CD4-positive, alpha-beta T cell treated with Interleukin-2 at 100 ng/mL for 4 hours (primary cell): Measurements from ENCODE around the gene CPB2.

Experiments
- DNase-seq: peaks from one replicate; pipeline ENCODE4 v3.0.0-alpha.2; 2020; ENCODE audit warnings: low spot score

Gene CPB2

GRCh38 chr13:46104868-46105267 is at the start of gene CPB2:
CPB2 (minus strand) TSS chr13:46105033; CDS start chr13:46105009, 24 bp downstream.
- DNase-seq: no peak

- DNase-seq: no peak
Observed at GRCh38 chr13:46154136-46154801, 49.4 kb upstream of the CPB2 start.

GRCh38 chr13:46152627-46153328 is 47.9 kb upstream of the CPB2 start:
- DNase-seq: no peak

GRCh38 chr13:46150134-46150693 is 45.4 kb upstream of the CPB2 start:
- no peak for DNase-seq

- no peak for DNase-seq
Observed at GRCh38 chr13:46149272-46150133, 44.7 kb upstream of the CPB2 start.

- no peak for DNase-seq
Observed at GRCh38 chr13:46146898-46147297, 42.1 kb upstream of the CPB2 start.

- DNase-seq: no peak
Observed at GRCh38 chr13:46145950-46146349, 41.1 kb upstream of the CPB2 start.

- DNase-seq: no peak
Observed at GRCh38 chr13:46145135-46145534, 40.3 kb upstream of the CPB2 start.

- DNase-seq: no peak
Observed at GRCh38 chr13:46143184-46143701, 38.4 kb upstream of the CPB2 start.

- DNase-seq: no peak
Observed at GRCh38 chr13:46142776-46143175, 37.9 kb upstream of the CPB2 start.

- DNase-seq: no peak
Observed at GRCh38 chr13:46140044-46140443, 35.2 kb upstream of the CPB2 start.

GRCh38 chr13:46137627-46138317 is 32.9 kb upstream of the CPB2 start:
- DNase-seq: no peak

GRCh38 chr13:46136688-46137087 is 31.9 kb upstream of the CPB2 start:
- no peak for DNase-seq

GRCh38 chr13:46134961-46135522 is 30.2 kb upstream of the CPB2 start:
- DNase-seq: no peak

GRCh38 chr13:46134494-46134893 is 29.7 kb upstream of the CPB2 start:
- no peak for DNase-seq

GRCh38 chr13:46132109-46132508 is 27.3 kb upstream of the CPB2 start:
- no peak for DNase-seq

- DNase-seq: no peak
Observed at GRCh38 chr13:46131705-46132104, 26.9 kb upstream of the CPB2 start.

GRCh38 chr13:46129955-46130618 is 25.3 kb upstream of the CPB2 start:
- no peak for DNase-seq

- DNase-seq: no peak
Observed at GRCh38 chr13:46129124-46129523, 24.3 kb upstream of the CPB2 start.

- no peak for DNase-seq
Observed at GRCh38 chr13:46127358-46128023, 22.7 kb upstream of the CPB2 start.
